OCI-LY3 (cell line): ENCODE measurements around the gene PML.

Experiments
- H2AFZ ChIP-seq: fragments of 200-600, 300-600 bp; shearing (Covaris generic); 2 replicates; pipeline ENCODE4 v1.6.0; 2014; ENCODE audit warnings: antibody characterized with exemption, low read depth, low read length
- H3K27ac ChIP-seq: fragments of 200-600, 300-600 bp; sonication (generic); 2 replicates; pipeline ENCODE4 v1.5.1; 2014; ENCODE audit warnings: mild to moderate bottlenecking, low read length, moderate library complexity, mixed read lengths
- H3K27me3 ChIP-seq: fragments of 200-600, 300-600 bp; sonication (generic); 2 replicates; pipeline ENCODE4 v1.6.1; 2014; ENCODE audit warnings: low read depth, low read length, mixed read lengths
- H3K36me3 ChIP-seq: fragments of 200-600, 300-600 bp; sonication (generic); replicated peaks from 2 replicates; pipeline ENCODE3; 2014; ENCODE audit warnings: low read depth, low read length, mixed read lengths
- H3K4me1 ChIP-seq: fragments of 300-600, 200-600 bp; sonication (generic); 2 replicates; pipeline ENCODE4 v1.6.1; 2014; ENCODE audit warnings: low read length, mixed read lengths
- H3K4me2 ChIP-seq: fragments of 200-600, 300-600 bp; sonication (generic); 2 replicates; pipeline ENCODE4 v1.6.1; 2014; ENCODE audit warnings: low read length, mixed read lengths
- H3K4me3 ChIP-seq: fragments of 300-600, 200-600 bp; sonication (generic); 2 replicates; pipeline ENCODE4 v1.5.1; 2014; ENCODE audit warnings: antibody characterized with exemption, mild to moderate bottlenecking, low read length, moderate library complexity
- H3K79me2 ChIP-seq: fragments of 300-600, 200-600 bp; shearing (Covaris generic); 2 replicates; pipeline ENCODE4 v1.6.1; 2014; ENCODE audit warnings: mild to moderate bottlenecking, low read length, mixed read lengths
- H3K9ac ChIP-seq: fragments of 300-600, 200-600 bp; shearing (Covaris generic); 2 replicates; pipeline ENCODE4 v1.6.0; 2014; ENCODE audit warnings: mild to moderate bottlenecking, low read length, moderate library complexity
- H3K9me3 ChIP-seq: fragments of 200-600, 300-600 bp; shearing (Covaris generic); 2 replicates; pipeline ENCODE4 v1.6.1; 2014; ENCODE audit warnings: low read length, mixed read lengths; ENCODE audit not compliant: insufficient read depth
- H4K20me1 ChIP-seq: fragments of 200-600, 300-600 bp; sonication (generic); 2 replicates; pipeline ENCODE4 v1.6.1; 2016; ENCODE audit warnings: low read length, mixed read lengths; ENCODE audit not compliant: insufficient read depth
- CTCF ChIP-seq: fragments of 200-600, 300-600 bp; sonication (generic); IDR thresholded peaks from 2 replicates; pipeline ENCODE4 v1.5.1; 2014; ENCODE audit warnings: antibody characterized with exemption, low read length, low read depth
- EZH2phosphoT487 ChIP-seq: fragments of 200-600 bp; shearing (Covaris generic); IDR thresholded peaks from 2 replicates; pipeline ENCODE4 v1.6.1; 2018; ENCODE audit warnings: antibody characterized with exemption, mixed run types, low read depth

The PML gene

DNA sequence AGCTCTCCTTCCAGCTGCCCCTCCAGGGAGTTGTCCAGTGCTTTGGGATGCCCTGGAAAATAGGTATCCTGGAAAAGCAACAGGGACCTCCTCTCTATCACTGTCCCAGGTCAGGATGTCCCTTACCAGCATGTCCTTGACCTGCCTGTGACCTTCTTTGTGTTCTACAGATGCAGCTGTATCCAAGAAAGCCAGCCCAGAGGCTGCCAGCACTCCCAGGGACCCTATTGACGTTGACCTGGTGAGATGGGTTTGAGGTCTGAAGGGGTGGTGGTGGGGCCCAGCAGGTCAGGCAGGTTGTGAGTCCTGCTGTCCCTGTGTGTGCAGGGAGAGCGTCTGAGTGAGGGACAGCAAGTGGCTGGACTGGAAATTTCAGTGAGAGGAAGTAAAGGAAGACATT is 30.2 kb downstream of the PML start:
- no peaks in the 10 kb centered on the region for H3K4me1 ChIP-seq
- no peak overlapping the region for H2AFZ ChIP-seq
- H3K36me3 ChIP-seq: peaks cover 45% of the 10 kb centered on the region
- no peak overlapping the region for H3K4me2 ChIP-seq
- H3K9me3 ChIP-seq: no peaks in the 10 kb centered on the region
- H3K27me3 ChIP-seq: no peaks in the 10 kb centered on the region
- no peak overlapping the region for H3K4me3 ChIP-seq
- TF ChIP-seq EZH2phosphoT487: no peak
- TF ChIP-seq CTCF: no peak
- H3K27ac ChIP-seq: no peak overlapping the region
- peaks cover 33% of the 10 kb centered on the region for H4K20me1 ChIP-seq
- peaks cover 36% of the 10 kb centered on the region for H3K79me2 ChIP-seq
- no peak overlapping the region for H3K9ac ChIP-seq

DNA sequence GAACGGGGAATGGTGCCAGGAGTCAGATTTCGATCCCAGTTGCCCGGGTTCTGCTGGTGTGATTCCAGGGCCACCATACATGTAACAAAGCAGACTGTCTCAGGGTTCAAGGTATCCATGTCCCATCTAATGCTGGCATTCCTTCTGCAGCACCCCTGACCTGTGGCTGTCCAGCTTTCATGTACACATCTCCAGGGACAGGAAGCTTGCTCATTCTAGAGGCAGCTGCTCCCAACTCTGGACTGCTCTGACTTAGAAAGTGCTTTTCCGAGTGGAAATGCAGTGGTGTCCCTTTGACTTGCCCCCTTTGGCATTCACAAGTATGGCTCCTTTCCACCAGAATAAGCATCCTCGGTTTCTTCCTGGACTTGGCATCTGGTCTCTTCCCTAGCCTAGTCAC is 30.9 kb downstream of the PML start:
- peaks cover 29% of the 10 kb centered on the region for H3K79me2 ChIP-seq
- peaks cover 25% of the 10 kb centered on the region for H4K20me1 ChIP-seq
- H3K27ac ChIP-seq: no peak overlapping the region
- no peaks in the 10 kb centered on the region for H3K9me3 ChIP-seq
- no peaks in the 10 kb centered on the region for H3K4me1 ChIP-seq
- H3K4me2 ChIP-seq: no peak overlapping the region
- H3K27me3 ChIP-seq: no peaks in the 10 kb centered on the region
- no peak overlapping the region for H3K4me3 ChIP-seq
- H3K9ac ChIP-seq: no peak overlapping the region
- TF ChIP-seq EZH2phosphoT487: no peak
- no peak for TF ChIP-seq CTCF
- no peak overlapping the region for H2AFZ ChIP-seq
- peaks cover 47% of the 10 kb centered on the region for H3K36me3 ChIP-seq

- H3K27me3 ChIP-seq: no peaks in the 10 kb centered on the region
- H3K9me3 ChIP-seq: no peaks in the 10 kb centered on the region
- TF ChIP-seq EZH2phosphoT487 (no peak), CTCF (no peak)
- H2AFZ ChIP-seq: no peak overlapping the region
- no peak overlapping the region for H3K9ac ChIP-seq
- H3K79me2 ChIP-seq: peaks cover 12% of the 10 kb centered on the region; the same call in 1 of the 2 replicates
- H3K27ac ChIP-seq: no peak overlapping the region
- H3K4me3 ChIP-seq: no peak overlapping the region
- peaks cover 15% of the 10 kb centered on the region; the same call in 1 of the 2 replicates for H4K20me1 ChIP-seq
- H3K36me3 ChIP-seq: peaks cover 46% of the 10 kb centered on the region
- H3K4me1 ChIP-seq: no peaks in the 10 kb centered on the region
- no peak overlapping the region for H3K4me2 ChIP-seq
These were observed 33.2 kb downstream of the PML start for GRCh38 chr15:74027688-74028087.

DNA sequence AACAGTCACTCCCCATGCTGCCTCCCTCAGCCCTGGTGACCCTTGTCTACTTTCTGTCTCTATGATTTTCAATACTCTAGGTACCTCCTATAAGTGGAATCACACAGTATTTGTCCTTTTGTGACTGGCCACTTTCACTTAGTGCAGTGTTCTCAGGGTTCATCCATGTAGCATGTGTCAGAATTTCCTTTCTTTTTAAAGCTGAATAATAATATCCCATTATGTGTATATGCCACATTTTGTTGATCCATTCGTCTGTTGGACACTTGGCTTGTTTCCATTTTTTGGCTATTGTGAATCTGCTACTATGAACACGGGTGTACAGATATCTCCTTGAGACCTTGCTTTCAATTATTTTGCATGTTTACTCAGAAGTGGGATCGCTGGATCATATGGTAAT is 34.1 kb downstream of the PML start:
- Histone ChIP-seq H3K79me2 (0 out of 2 replicates have a peak, but pooled peaks cover 5% of the 10 kb centered on the region), H4K20me1 (peaks cover 11% of the 10 kb centered on the region; the same call in 1 of the 2 replicates), H3K27ac (no peak overlapping the region)

More for the DNA sequence above, 34.1 kb downstream of the PML start:
- Histone ChIP-seq H3K4me3 (no peak overlapping the region), H2AFZ (no peak overlapping the region), H3K4me2 (no peak overlapping the region), H3K9ac (no peak overlapping the region), H3K36me3 (peaks cover 46% of the 10 kb centered on the region), H3K9me3 (no peaks in the 10 kb centered on the region), H3K27me3 (no peaks in the 10 kb centered on the region), H3K4me1 (no peaks in the 10 kb centered on the region)
- TF ChIP-seq EZH2phosphoT487: no peak
- no peak for TF ChIP-seq CTCF
